CD4-positive, alpha-beta T cell (primary cell): ENCODE measurements around the gene ILKAP. TPM values are rescaled to one million over a fixed set of nuclear protein-coding genes. Genes with fewer than 3 reads are reported as not detected.

Source experiments
- ATAC-seq: fragments of 200-7000 bp; cut with Tn5 transposase; one replicate; pipeline ENCODE4 v1.10.0; 2022; ENCODE audit warnings: mild to moderate bottlenecking; ENCODE audit not compliant: poor library complexity
- CTCF ChIA-PET: fragments of 350-600 bp; sonication (Branson Sonifier 250); formaldehyde crosslinking; loops from one replicate; lab custom pipeline; 2021; ENCODE audit warnings: antibody characterized with exemption, inconsistent platforms; lab: Charles Lee
- POLR2A ChIA-PET: fragments of 350-600 bp; sonication (Branson Sonifier 250); formaldehyde crosslinking; loops from one replicate; lab custom pipeline; 2021; ENCODE audit warnings: antibody characterized with exemption, inconsistent platforms; lab: Charles Lee
- DNase-seq, 14 experiments: peaks; one replicate each; pipeline ENCODE4 v3.0.0-alpha.2; 2013 to 2020; ENCODE audit warnings: mixed read lengths in 2 of 14
- H3K27ac ChIP-seq, 2 donors: one replicate each; pipeline versions ENCODE4 v1.5.1 to v1.7.0; 2013; ENCODE audit warnings: low read length in 2 of 2, low read depth in 1 of 2, mild to moderate bottlenecking in 1 of 2
- H3K27me3 ChIP-seq, 2 experiments: 1 replicate in 1 of 2; 2 replicates in 1 of 2; pipeline versions ENCODE4 v1.6.1 to v1.7.0; 2013; ENCODE audit warnings: low read length in 2 of 2, control low read depth in 1 of 2, mild to moderate bottlenecking in 1 of 2, moderate library complexity in 1 of 2; ENCODE audit not compliant: insufficient read depth in 2 of 2, control insufficient read depth in 1 of 2
- H3K36me3 ChIP-seq: one replicate; pipeline ENCODE4 v1.6.1; 2013; ENCODE audit warnings: low read length, control low read depth; ENCODE audit not compliant: insufficient read depth
- H3K4me1 ChIP-seq: one replicate; pipeline ENCODE4 v1.6.1; 2013; ENCODE audit warnings: low read length, control low read depth; ENCODE audit not compliant: insufficient read depth
- H3K4me3 ChIP-seq: one replicate; pipeline ENCODE4 v1.5.1; 2013; ENCODE audit warnings: mild to moderate bottlenecking, low read length, moderate library complexity
- H3K9me3 ChIP-seq, 2 experiments: 1 replicate in 1 of 2; 2 replicates in 1 of 2; pipeline versions ENCODE4 v1.6.1 to v1.7.0; 2013; ENCODE audit warnings: low read length in 2 of 2, mild to moderate bottlenecking in 2 of 2, control low read depth in 1 of 2, moderate library complexity in 1 of 2; ENCODE audit not compliant: control insufficient read depth in 1 of 2, insufficient read depth in 1 of 2
- H3K27ac Mint-ChIP-seq: one replicate; pipeline ENCODE4 v1.8.0; 2020; ENCODE audit warnings: mixed read lengths
- H3K27me3 Mint-ChIP-seq: one replicate; pipeline ENCODE4 v1.8.0; 2021; ENCODE audit warnings: mixed read lengths
- H3K36me3 Mint-ChIP-seq: one replicate; pipeline ENCODE4 v1.8.0; 2021; ENCODE audit warnings: low read depth, mixed read lengths
- H3K4me1 Mint-ChIP-seq: one replicate; pipeline ENCODE4 v1.8.0; 2021; ENCODE audit warnings: low read depth, mixed read lengths
- H3K4me3 Mint-ChIP-seq: one replicate; pipeline ENCODE4 v1.8.0; 2020; ENCODE audit warnings: mild to moderate bottlenecking, mixed read lengths
- H3K9me3 Mint-ChIP-seq: one replicate; pipeline ENCODE4 v1.8.0; 2020; ENCODE audit warnings: mixed read lengths
- intact Hi-C, 2 experiments: fragments of 100-400 bp; cut with DNase I in 1 of 2; cut with micrococcal nuclease in 1 of 2; formaldehyde crosslinking; loops; one replicate each; pipeline versions ENCODE4 v1.15.1 to v1.9.0; 2023 to 2025; cut with DNase I, micrococcal nuclease
- total RNA-seq, 174 experiments: library from RNA in 2 of 174; stranded (reverse) in 2 of 174; gene quantifications; one replicate each; pipeline ENCODE4 v1.2.3 and lab custom pipeline; 2021 to 2026
- TF ChIP-seq, protein P1 (sequence below): fragments of 200-600 bp; IDR thresholded peaks from one replicate; pipeline ENCODE4 v1.8.0; 2022; ENCODE audit warnings: antibody characterized with exemption, mild to moderate bottlenecking

The ILKAP gene
- total RNA-seq, 2 experiments from 2014 or later, result 133 to 143 TPM

DNA sequence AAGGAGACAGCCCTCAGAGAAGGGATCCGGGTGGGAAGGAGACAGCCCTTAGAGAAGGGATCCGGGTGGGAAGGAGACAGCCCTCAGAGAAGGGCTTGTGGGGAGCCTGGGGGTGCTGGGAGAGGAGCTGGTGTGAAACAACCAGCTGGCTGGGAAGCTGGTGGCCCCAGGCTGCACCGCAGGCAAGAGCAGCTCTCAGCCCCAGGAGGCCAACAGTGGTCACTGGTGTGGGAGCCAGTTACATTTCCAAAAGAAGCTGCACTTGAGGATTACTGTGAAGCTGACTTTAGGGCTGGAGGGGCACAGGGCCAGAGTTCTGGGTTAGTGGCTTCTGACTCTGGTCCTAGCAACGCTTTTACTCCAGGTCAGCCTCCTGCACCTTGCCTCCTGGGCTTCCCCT is 33.1 kb upstream of the ILKAP start:
- H3K4me3 ChIP-seq, result no peak overlapping the region
- H3K9me3 Mint-ChIP-seq, result no peaks in the 10 kb centered on the region
- H3K36me3 ChIP-seq, result no peaks in the 10 kb centered on the region
- POLR2A ChIA-PET, result no interaction called here
- CTCF ChIA-PET, result no interaction called here
- H3K27me3 ChIP-seq, result peaks cover 13 to 20% of the 10 kb centered on the region in 2 experiments
- H3K27me3 Mint-ChIP-seq, result peaks cover 37% of the 10 kb centered on the region
- ATAC-seq, result no peak
- DNase-seq, result no peak
- no peak overlapping the region for H3K27ac Mint-ChIP-seq
- H3K4me1 Mint-ChIP-seq, result peaks cover 8% of the 10 kb centered on the region
- peak overlapping the region; percentile 67 for H3K4me3 Mint-ChIP-seq
- H3K27ac ChIP-seq, result no peak overlapping the region
- no peaks in the 10 kb centered on the region for H3K36me3 Mint-ChIP-seq
- TF ChIP-seq, protein P1, sequence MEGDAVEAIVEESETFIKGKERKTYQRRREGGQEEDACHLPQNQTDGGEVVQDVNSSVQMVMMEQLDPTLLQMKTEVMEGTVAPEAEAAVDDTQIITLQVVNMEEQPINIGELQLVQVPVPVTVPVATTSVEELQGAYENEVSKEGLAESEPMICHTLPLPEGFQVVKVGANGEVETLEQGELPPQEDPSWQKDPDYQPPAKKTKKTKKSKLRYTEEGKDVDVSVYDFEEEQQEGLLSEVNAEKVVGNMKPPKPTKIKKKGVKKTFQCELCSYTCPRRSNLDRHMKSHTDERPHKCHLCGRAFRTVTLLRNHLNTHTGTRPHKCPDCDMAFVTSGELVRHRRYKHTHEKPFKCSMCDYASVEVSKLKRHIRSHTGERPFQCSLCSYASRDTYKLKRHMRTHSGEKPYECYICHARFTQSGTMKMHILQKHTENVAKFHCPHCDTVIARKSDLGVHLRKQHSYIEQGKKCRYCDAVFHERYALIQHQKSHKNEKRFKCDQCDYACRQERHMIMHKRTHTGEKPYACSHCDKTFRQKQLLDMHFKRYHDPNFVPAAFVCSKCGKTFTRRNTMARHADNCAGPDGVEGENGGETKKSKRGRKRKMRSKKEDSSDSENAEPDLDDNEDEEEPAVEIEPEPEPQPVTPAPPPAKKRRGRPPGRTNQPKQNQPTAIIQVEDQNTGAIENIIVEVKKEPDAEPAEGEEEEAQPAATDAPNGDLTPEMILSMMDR, result no peak
- peaks cover 0 to 8% of the 10 kb centered on the region in 2 experiments for H3K9me3 ChIP-seq
- H3K4me1 ChIP-seq, result peaks cover 36% of the 10 kb centered on the region
- intact Hi-C loops, result loop anchor here in 1 of 2 experiments (10.0 kb wide), 1 partner anchor 272 kb away; the partner anchor contains the start of gene UBE2F

DNA sequence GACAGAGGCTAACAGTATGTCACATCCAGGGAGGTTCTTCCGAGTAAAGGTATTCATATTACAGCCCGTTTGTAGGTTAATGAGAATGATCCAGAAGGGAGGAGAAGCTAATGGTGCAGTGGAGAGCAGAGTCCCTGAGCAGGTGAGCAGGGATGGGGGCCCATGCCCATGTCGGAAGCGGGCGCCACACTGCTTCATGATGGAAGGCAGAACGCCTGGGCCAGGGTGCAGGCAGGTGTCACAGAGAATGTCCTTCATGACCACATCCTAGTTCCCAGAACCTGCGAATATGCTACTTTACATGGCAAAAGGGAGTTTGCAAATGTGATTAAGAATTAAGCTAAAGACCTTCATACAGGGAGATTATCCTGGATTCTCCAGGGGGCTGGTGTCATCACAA is 32.4 kb upstream of the ILKAP start:
- Histone ChIP-seq H3K27me3 (peaks cover 13 to 20% of the 10 kb centered on the region in 2 experiments), H3K36me3 (no peaks in the 10 kb centered on the region), H3K27ac (no peak overlapping the region), H3K9me3 (peaks cover 0 to 8% of the 10 kb centered on the region in 2 experiments), H3K4me3 (no peak overlapping the region), H3K4me1 (peaks cover 37% of the 10 kb centered on the region)
- peaks cover 15% of the 10 kb centered on the region for H3K4me1 Mint-ChIP-seq
- TF ChIP-seq, protein P1, result no peak
- H3K4me3 Mint-ChIP-seq, result peak overlapping the region; percentile 75
- ChIA-PET CTCF (no interaction called here), POLR2A (no interaction called here)
- ATAC-seq (no peak), DNase-seq (no peak)
- H3K27ac Mint-ChIP-seq, result no peak overlapping the region
- peaks cover 37% of the 10 kb centered on the region for H3K27me3 Mint-ChIP-seq
- H3K9me3 Mint-ChIP-seq, result no peaks in the 10 kb centered on the region
- H3K36me3 Mint-ChIP-seq, result no peaks in the 10 kb centered on the region
- intact Hi-C loops, result loop anchor here (2.0 to 10.0 kb wide), 2 partner anchors 53 to 271 kb away; partner anchors contain the start of genes PER2 (in 1 of the 2) and UBE2F (in 1 of the 2)

DNA sequence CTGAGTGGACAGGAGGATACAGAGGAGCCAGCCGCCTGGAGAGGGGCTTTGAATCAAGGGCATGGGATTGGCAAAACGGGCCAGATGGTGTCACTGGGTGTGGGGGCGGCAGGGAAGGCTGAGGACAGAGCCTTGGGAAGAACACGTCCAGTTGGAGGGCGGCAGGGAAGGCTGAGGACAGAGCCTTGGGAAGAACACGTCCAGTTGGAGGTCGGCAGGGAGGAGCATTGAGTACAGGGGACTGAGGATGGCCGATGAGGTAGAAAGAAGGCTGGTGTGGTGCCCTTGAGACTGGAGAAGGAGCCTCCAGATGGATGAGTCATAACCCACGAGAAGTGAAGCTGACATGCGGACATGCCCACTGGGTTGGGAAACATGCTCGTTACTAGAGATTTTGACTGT is 31.8 kb upstream of the ILKAP start:
- Mint-ChIP-seq H3K9me3 (no peaks in the 10 kb centered on the region), H3K27me3 (peaks cover 37% of the 10 kb centered on the region), H3K4me1 (peaks cover 20% of the 10 kb centered on the region), H3K27ac (no peak overlapping the region), H3K36me3 (no peaks in the 10 kb centered on the region), H3K4me3 (peak overlapping the region; percentile 75)
- peaks cover 37% of the 10 kb centered on the region for H3K4me1 ChIP-seq
- ATAC-seq, result no peak
- peaks cover 0 to 8% of the 10 kb centered on the region in 2 experiments for H3K9me3 ChIP-seq
- no peaks in the 10 kb centered on the region for H3K36me3 ChIP-seq
- CTCF ChIA-PET, result no interaction called here
- H3K27me3 ChIP-seq, result peaks cover 13 to 20% of the 10 kb centered on the region in 2 experiments
- POLR2A ChIA-PET, result no interaction called here
- H3K27ac ChIP-seq, result no peak overlapping the region
- intact Hi-C loops, result loop anchor here (2.0 to 10.0 kb wide), 2 partner anchors 53 to 271 kb away; partner anchors contain the start of genes PER2 (in 1 of the 2) and UBE2F (in 1 of the 2)
- no peak overlapping the region for H3K4me3 ChIP-seq
- TF ChIP-seq, protein P1, result no peak
- DNase-seq, result peak in 1 of 14 experiments; percentile 42
